GM23248 (cell line): ENCODE results near the gene GSTO2.

Source experiments
- EZH2 ChIP-seq: fragments of 200-600 bp; sonication (generic); IDR thresholded peaks from 2 replicates; pipeline ENCODE4 v1.6.1; 2018; ENCODE audit warnings: antibody characterized with exemption, mild to moderate bottlenecking; ENCODE audit not compliant: insufficient read depth, poor library complexity, severe bottlenecking
- EZH2phosphoT487 ChIP-seq: fragments of 200-600 bp; sonication (generic); IDR thresholded peaks from 2 replicates; pipeline ENCODE4 v1.6.1; 2018; ENCODE audit warnings: antibody characterized with exemption, moderate library complexity, mild to moderate bottlenecking, low read depth; ENCODE audit not compliant: insufficient read depth

- TF ChIP-seq EZH2phosphoT487: no peak
- TF ChIP-seq EZH2: no peak
Measured at GRCh38 chr10:104255311-104255981, 13.5 kb upstream of the GSTO2 start.
